GM19351 (cell line): ENCODE measurements around the gene NKTR.
"Not testable (repeated sequence)": the region's sequence is repeated elsewhere in the genome, so short reads cannot be mapped to it uniquely, and the experiment has no call there.

Experiments
- ATAC-seq: cut with Tn5 transposase; IDR thresholded peaks from one replicate; pipeline ENCODE4 v1.9.1; 2021; ENCODE audit warnings: mild to moderate bottlenecking, moderate library complexity; ENCODE audit not compliant: unreplicated experiment

The NKTR gene

DNA sequence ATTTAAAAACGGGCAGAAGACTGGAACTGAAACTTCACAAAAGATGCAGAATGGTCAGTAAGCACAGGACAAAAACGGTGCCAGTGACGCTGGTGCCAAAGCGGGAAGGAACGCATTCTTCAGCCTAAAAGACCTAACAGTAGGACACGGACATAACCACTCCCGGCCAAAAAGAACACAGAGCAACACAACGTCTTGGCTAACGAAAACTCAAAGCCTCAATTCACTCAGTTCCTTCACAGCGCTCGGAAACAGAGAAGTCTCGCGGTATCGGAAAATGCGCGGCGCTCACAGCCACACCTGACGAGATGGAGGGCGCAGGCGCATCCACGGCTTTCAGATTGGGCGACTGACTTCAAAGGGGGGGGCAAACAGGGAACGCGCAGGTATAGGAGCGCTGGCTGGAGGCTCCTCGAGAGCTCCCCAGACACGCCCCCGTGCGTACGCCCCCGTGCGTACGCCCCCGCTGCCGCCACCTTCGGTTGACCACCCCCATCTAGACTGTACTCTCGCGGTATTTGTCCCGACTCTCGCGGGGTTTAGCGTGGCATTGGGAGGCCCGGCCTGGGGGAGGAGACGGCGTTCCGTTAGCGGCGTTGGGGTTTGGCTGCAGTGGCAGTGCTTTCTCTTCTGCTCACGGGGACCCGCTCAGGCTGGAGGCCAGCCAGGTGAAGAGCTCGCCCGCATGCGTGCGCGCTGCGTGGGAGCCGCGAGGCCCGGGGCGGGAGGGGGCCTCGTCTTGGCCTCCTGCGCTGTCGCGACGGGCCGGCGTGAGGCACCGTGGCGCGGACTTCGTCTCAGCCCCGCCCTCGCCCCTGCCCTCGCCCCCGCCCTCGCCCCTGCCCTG, at the start of gene NKTR:
Gene NKTR (plus strand): TSS at position 576 of the 847 bp plus-strand sequence. CDS start 321 bp downstream, outside the sequence.
- ATAC-seq, result peak; percentile 83

DNA sequence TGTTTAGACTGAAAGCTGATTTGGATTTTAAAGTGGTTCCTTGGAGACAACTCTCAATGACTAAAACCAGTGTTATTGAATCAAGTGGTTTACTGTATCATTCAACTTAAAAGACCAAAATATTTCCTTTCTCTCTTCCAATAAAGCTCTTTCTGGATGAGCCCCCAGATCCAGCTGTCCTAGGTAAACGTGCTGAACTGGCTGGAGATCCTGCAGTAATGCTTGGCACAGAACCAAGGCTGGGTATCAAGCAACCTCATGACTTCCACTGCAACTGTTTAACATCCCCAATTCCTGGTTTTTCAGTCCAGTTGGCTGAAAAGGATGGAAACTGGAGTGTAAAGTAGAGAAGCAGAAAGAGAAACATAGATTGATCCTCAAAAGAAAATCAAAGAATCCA, 47.7 kb upstream of the NKTR start:
- ATAC-seq, result no peak

DNA sequence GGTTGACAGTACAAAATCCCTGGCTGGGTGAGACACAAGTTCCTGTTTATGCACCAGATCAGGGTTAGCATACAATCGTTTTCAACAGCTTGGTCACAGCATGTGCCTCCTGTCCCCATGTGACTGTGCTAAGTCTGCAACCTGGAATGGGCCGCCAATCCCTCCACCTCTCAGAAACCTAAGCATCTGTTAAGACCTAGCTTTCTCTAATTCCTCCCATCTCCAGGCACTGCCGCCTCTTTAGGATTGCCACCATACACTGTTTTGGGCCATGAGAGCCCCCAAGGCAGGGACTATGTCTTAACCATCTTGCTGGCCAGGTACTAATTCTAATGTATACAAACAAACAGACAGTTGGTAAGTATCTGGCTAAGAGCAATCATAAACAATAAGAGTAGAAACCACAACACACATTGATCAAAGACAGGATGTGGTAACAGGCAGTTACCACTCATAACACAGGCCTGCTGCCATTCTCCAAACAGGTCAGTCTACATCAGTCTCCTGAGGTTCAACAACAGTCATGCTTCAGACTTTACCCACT, 44.3 kb upstream of the NKTR start:
- ATAC-seq, result peak; percentile 88

DNA sequence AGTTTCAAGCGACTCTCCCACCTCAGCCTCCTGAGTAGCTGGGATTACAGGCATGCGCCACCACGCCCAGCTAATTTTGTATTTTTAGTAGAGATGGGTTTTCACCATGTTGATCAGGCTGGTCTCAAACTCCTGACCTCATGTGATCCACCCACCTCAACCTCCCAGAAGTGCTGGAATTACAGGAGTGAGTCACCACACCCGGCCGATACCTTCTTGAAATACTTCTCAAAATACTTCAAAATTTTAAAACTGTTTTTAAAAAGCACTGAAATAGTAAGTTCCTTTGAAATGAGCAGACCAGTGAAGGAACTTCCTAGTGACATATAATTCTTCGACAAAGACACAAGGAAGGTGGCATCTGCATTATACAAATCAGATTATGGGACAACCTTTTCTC, 43.7 kb upstream of the NKTR start:
- not testable (repeated sequence) for ATAC-seq

DNA sequence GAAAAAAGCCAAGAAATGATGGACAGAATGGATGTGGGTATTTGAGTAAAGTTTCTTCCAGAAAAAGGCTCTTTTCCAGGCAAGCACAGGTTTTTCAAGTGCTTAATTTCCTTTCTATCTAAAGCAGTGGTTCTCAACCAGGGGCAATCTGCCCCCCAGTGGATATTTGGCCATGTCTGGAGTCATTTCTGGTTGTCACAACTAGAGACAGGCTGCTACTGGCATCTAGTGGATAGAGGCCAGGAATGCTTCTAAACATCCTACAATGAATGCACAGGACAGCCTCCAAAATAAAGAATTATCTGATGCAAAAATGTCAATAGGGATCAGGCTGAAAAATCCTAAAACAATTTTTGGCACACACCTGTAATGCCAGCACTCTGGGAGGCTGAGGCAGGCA, 42.6 kb upstream of the NKTR start:
- no peak for ATAC-seq

DNA sequence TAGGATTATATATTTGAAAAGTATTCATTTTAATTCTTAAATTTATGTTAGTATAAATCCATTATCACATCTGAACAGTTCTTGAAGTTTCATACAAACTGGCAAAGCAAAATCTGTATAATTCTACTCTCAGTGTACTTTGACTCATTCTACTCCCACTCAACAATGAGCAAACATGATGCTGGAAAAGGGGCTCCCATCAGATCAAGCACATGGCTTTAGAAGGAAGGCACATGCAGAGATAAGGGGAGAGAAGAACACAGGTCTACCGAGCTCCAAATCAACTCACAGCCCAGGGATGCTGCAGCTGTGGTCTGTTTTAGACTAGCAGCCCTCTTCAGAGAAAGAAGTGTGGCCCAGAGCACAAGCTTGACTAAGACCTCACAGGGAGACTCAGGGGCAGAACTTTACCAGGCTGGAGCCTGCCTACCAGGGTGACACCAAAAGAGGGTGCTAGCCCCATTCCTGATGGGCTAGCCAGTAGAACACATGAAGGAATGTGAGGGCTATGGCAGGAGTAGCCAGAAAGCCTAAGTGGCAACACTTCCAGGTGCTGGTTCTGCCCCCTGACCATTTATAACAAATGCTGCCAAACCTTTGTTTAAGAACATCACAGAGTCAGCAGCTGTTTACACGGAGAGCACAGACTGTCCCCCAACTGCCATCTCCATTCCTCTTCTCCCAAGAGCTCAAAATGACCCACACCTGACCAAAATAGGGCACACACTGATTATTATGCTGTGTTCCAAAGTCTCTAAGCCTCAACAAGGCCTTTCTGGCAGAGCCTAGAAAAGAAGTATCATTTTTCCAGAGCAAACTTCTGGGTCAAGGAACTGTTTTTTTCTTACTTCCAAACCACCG, 38.2 kb upstream of the NKTR start:
- no peak for ATAC-seq

DNA sequence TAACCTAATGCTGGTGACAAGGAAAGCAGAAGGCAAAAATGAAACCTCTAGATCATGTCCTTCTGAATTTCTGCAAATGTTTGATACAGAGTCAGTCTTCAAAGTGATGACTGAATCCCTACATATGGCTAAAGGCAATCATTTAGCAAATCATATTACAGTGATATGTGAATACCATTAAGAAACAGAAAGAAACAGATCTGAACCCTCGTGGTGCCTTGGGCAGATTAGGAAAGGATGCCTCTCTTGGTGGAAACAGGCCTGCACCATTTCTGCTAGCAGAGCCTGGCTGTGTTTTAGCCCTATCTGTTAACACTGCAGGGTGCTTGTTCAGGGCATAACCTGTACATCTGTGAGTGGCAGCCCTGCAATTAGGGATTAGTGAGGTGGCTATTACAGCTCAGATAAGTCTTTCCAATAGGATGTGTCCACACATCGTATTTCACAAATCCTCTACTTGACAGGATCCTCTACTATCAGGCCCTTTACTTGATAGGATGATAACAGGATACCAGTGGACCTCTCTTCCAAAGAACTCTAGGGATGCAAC, 30.8 kb upstream of the NKTR start:
- no peak for ATAC-seq

DNA sequence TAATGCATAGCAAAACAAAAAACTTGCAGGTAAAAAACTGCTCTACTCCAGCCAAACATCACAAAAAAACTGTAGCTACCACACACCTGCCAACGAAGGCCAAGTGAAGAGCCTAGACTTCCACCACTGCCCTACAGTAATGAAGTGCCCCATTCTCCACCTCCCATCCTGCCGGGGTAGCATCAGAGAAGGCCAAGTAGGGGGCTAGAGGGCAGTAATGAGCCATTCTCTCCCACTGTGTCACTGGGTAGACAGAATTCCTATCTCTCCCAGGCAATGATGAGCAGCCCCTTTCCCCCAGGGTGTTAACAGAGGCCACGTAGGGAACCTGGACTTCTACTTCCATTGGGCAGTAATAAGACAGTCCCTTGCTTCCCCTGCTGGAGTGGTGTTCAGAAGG, 28.2 kb upstream of the NKTR start:
- ATAC-seq, result no peak

DNA sequence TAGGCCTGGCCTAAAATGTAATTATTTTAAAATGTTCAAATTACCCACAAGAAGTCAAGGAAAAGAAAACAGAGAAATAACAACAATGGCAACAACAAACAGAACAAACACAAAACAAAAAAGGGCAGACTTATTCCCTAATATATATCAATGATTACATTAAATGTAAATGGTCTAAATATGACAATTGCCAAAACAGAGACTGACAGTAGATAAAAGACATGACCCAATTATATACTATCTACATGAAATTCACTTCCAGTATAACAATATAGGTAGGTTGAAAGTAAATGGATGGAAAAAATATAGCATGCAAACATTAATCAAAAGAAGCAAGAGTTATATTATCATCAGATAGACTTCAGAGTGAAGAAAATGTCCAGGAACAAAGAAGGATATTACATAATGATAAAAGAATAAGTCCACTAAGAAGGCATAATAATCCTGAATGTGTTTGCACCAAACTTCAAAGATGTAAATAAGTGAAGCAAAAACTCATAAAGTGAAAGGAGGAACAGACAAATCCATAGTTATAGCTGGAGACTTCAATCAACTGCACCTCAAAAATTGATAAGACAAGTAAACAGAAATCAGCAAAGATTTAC, 25.2 kb upstream of the NKTR start:
- ATAC-seq, result no peak

DNA sequence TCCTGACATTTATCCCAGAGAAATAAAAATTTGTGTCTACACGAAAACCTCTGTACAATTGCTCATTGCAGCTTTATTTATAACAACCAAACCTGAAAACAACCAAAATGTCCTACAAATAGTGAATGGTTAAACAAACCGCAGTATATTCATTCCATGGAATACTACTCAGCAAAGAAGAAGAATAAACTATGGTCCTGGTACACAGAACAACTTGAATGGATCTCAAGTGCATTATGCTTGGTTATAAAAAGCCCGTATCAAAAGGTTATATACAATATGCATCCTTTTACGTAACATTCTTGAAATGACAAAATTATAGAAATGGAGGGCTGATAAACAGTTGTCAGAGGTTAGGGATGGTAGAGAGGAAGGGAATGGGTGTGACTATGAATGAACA, 22.4 kb upstream of the NKTR start:
- no peak for ATAC-seq

DNA sequence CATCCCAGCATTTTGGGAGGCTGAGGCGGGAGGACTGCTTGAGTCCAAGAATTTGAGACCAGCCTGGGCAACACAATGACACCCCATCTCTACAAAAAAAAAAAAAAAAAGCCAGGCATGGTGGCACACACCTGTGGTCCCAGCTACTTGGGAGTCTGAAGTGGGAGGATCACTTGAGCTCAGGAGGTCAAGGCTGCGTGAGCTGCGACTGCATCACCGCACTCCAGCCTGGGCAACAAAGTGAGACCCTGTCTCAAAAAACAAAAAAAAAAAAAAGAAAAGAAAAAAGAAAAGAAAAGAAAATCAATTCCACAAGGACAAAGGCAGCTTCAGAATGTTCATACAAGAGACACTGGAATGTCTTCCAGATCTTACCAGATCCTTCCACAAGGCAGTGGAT, 21.1 kb upstream of the NKTR start:
- ATAC-seq, result not testable (repeated sequence)

DNA sequence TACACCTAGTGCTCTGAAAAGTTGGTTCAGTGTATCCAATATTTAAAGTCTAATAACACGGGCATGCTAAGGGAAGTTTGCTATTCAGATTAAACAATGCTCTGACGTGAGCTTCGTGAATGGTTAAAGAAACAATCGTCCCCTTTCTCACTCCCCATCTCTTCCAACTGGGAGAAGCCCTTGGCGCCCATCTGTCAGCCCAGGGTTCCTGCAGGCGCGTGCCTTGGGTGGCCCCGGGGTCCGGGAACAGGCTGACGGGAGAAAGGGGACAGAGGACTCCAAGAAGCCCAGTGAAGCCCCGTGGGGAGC, 19.1 kb upstream of the NKTR start:
- ATAC-seq, result no peak

DNA sequence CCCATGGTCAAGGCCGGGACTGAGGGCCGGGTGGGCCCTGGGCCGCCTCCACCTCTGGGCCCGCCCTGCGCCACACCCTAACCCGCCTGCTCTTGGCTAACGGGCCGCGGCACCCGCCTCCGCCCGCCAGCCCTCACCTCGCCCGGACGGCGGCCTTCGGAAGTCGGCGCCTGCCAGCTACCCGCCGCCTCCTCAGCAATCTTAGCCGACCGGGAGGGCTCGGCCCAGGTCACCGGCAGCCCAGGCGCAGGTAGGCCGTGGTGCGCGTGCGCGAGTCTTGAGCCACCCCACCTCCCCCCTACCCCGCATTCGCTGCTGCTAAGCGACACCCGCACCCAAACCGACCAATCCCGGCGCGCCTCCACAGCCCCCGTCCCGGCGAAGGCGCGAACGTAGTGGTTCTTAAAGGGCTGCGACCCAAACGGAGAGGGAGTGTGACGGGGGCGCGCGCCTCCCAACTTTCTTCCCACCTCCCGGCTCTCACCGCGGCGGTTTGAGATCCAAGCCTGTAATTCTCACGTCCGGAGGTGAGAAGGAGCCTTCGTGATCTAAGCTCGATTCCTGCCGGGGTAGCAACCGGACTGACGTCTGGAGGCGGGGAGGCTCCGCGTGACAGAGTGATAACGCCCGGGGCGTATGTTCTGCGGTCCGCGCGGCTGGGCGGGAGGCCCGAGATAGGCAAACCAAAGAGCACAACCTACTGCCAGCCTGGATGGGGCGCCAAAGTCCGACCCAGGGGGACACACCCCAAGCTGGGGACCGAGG, 18.6 kb upstream of the NKTR start, which contains the start of gene SEC22C:
Gene SEC22C (minus strand): TSS at position 259 of the 765 bp plus-strand sequence. CDS start 12,921 bp downstream, outside the sequence.
- ATAC-seq, result peak; percentile 88

DNA sequence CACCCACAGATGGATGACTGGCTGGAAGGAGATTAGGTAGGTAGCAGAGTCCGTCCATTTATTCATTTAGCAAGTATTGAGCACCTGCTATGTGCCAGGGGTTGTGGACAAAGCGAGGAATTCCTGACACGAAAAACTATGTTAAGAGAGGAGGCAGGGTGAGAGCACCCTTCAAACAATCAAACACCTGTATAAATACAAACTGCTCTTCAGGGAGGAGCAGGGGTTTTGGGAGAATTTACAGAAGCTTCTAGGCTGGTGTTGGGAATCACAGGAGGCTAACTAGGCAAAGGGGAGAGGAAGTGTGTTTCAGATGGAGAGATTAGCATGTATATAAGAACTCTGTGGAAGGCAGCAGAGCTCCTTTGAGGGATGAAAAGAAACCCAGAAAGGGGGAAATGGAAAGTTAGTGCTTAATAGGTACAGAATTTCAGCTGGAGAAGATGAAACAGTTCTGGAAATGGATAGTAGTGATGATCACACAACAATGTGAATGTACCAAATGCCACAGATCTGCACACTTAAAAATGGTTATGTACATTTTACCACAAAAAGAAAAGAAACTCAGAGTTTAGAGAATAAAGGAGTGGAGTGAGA, 17.9 kb upstream of the NKTR start:
- ATAC-seq, result no peak

DNA sequence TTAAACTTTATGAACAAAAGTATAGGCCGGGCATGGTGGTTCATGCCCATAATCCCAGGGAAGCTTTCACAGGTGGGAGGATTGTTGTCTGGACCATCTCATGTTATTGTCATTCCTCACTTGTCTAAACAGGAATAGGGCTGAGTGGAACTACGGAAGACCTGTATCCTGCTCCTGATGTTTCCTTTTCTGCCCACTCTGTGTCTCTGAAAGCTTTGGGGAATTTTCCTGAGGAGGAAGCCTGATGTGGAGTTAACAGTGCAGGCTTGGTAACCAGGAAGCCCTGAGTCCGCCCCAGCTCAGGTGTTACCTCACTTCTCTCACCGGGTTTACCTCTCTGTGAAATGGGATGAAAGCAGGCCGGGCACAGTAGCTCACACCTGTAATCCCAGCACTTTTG, 11.9 kb upstream of the NKTR start:
- ATAC-seq, result no peak

DNA sequence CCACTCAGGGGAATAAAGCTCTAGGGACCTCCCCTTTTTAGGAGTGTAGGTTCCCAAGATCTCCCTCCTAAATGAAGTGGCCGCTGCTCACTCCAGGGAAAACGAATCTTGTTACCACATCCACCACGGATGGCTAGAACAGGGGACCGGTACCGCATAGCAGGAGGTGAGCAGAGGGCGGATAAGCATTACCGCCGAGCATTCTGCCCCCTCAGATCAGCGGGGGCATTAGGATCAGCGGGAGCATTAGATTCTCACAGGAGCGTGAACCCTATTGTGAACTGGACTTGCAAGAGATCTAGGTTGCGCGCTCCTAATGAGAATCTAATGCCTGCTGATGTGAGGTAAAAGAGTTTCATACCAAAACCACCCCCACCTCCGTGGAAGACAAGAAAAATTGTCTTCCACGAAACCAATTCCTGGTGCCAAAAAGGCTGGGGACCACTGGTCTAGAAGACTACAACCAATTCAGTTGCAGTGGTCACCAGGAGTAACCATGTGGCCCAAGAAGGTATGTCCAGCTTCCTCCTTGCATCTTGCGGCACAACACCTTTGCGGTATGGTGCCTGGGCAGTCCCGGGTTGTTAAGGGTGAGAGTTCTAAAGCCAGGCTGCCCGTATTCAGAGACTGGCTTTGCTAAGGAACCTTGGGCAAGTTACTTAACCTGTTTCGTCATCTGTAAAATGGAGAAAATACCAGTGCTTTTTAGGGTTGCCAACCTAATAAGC, 10.9 kb upstream of the NKTR start:
- no peak for ATAC-seq

DNA sequence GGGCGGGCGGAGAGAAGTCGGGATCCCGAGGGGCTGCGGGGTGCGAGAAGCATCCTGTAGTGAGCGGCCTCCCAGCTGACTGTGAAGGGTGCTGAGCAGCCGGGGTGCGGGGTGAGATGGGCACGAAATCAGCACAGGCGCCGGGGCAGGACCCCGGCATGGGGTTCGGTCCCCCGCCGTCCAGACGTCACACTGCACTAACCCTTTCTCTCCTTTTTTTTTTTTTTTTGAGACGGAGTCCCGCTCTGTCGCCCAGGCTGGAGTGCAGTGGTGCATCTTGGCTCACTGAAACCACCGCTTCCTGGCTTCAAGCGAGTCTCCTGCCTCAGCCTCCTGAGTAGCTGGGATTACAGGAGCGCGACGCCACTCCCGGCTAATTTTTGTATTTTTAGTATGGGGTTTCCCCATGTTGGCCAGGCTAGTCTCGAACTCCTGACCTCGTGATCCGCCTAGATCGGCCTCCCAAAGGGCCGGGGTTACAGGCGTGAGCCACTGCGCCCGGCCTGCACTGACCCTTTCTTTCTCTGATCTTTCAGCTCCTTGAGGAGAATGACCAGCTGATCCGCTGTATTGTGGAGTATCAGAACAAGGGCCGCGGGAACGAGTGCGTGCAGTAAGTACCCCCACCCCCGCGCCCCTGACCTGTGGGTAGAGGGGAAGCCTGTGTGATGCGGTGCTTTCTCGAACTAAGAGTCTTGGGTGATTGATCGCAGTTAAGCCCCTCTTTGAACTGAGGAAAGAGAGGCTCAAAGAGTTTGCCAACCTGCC, 9.3 kb upstream of the NKTR start:
- ATAC-seq, result no peak

DNA sequence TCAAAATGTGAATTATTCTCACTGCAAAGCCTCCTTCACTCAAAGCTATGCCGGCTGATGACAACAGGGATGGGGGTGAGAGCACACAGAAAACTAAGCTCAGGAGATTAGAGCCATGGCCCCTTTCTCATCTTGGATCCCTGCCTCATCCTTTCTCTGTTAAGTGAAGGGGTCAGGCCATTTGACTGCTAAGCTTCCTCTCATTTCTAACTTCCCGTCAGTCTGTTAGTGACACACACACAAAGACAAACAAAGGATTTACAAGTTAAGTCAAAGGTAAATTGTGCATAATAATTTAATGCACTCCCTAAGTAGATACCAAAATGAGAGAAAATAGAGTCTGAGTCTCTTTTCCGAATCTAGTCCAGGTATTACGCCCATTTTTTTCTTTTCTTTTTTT, 8.7 kb upstream of the NKTR start:
- no peak for ATAC-seq

DNA sequence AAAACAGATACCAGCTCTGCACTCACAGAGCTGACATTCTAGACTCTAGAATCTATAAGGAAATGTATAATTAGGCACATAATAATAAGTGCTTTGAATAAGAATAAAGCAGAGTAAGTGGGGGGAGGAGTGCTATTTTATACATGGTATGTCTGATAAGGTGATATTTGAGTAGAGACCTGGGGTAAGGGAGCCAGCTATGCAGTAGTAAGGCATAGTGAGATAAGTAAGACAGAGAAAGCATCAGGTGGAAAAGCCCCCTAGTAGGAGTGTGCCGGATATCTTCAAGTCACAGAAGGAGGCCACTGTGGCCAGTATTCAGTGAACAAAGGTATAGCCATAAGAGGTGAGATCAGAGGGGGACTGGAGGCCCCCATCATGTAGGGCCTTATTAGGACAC, 6.9 kb upstream of the NKTR start:
- ATAC-seq, result no peak
